ENCODE data around the gene SENP1.
"Not testable (repeated sequence)": the region's sequence is repeated elsewhere in the genome, so short reads cannot be mapped to it uniquely, and the experiment has no call there.

DNA sequence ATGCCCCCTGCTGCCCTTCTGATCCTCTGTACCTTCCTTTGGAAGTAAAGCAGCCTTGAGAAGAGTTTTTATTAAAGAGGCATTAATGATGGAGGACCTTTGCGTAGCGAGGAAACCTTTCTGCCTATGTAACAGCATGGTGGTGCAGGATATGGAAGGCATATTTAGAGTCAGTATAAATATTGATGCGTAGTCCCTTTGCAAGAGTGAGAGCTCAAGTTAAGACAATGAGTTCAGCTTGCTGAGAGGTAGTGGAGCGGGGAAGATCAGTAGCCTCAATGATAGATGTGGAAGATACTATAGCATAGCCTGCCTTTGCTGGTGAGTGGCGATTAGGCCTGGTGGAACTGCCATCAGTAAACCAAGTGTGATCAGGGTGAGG, 5.4 kb upstream of the SENP1 start:
- TF ChIP-seq POLR2A (IDR thresholded peaks at IDR 0.05), result not testable (repeated sequence)
- TF ChIP-seq, protein P1, sequence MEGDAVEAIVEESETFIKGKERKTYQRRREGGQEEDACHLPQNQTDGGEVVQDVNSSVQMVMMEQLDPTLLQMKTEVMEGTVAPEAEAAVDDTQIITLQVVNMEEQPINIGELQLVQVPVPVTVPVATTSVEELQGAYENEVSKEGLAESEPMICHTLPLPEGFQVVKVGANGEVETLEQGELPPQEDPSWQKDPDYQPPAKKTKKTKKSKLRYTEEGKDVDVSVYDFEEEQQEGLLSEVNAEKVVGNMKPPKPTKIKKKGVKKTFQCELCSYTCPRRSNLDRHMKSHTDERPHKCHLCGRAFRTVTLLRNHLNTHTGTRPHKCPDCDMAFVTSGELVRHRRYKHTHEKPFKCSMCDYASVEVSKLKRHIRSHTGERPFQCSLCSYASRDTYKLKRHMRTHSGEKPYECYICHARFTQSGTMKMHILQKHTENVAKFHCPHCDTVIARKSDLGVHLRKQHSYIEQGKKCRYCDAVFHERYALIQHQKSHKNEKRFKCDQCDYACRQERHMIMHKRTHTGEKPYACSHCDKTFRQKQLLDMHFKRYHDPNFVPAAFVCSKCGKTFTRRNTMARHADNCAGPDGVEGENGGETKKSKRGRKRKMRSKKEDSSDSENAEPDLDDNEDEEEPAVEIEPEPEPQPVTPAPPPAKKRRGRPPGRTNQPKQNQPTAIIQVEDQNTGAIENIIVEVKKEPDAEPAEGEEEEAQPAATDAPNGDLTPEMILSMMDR (IDR thresholded peaks at IDR 0.05), result not testable (repeated sequence)

Data from adrenal gland (tissue), 5 donors.